K562 (cell line): ENCODE results near the gene RRM2. TPM values are rescaled to one million over a fixed set of nuclear protein-coding genes. Genes with fewer than 3 reads are reported as not detected.

Experiments used
- ATAC-seq: fragments of 200-7000 bp; cut with Tn5 transposase; 3 replicates; pipeline ENCODE4 v1.9.1; 2020; ENCODE audit warnings: moderate library complexity
- BruUV-seq: library from RNA; stranded (reverse); fragments of 400-500 nt; replicated peaks from 2 replicates; lab custom pipeline; 2021; lab: Mats Ljungman, UMichigan
- CTCF ChIA-PET: fragments of 300-600 bp; formaldehyde crosslinking; extraction: SDS; loops from one replicate; lab custom pipeline; 2021; ENCODE audit warnings: low intra/inter-chr PET ratio; lab: Yijun Ruan, JAX
- POLR2A ChIA-PET: fragments of 300-600, 350-650 bp; sonication (Branson Sonifier 250); formaldehyde crosslinking; extraction: SDS; loops from one replicate; lab custom pipeline; 2021; ENCODE audit warnings: antibody characterized with exemption, inconsistent platforms; lab: Yijun Ruan, JAX
- DNase-seq, 4 experiments: peaks; one replicate each; pipeline versions ENCODE4 v3.0.0 to v3.0.0-alpha.2; 2011 to 2018; ENCODE audit warnings: low spot score in 3 of 4, mixed read lengths in 3 of 4; ENCODE audit errors: extremely low read depth in 1 of 4
- FAIRE-seq: peaks from 2 replicates; lab custom pipeline; 2011; peaks lifted over from hg19 to GRCh38; lab: Jason Lieb, UNC
- H2AFZ ChIP-seq: 2 replicates; pipeline ENCODE4 v1.6.0; 2011; ENCODE audit warnings: low read depth, low read length, control low read depth, inconsistent platforms
- H3K27ac ChIP-seq: fragments of 200-600 bp; 3 replicates; pipeline ENCODE4 v1.8.0; 2011; ENCODE audit warnings: low read depth, mild to moderate bottlenecking, control low read depth, inconsistent platforms, low read length, moderate library complexity, mixed read lengths; ENCODE audit errors: extremely low read depth
- H3K27me3 ChIP-seq, 2 experiments: fragments of 300-600 bp in 1 of 2; 2 replicates in 1 of 2; 3 replicates in 1 of 2; pipeline versions ENCODE4 v1.6.0 to v1.8.0; 2011; ENCODE audit warnings: inconsistent platforms in 2 of 2, low read length in 2 of 2, mild to moderate bottlenecking in 1 of 2, mixed read lengths in 1 of 2, moderate library complexity in 1 of 2; ENCODE audit not compliant: control insufficient read depth in 2 of 2, insufficient read depth in 2 of 2
- H3K36me3 ChIP-seq: fragments of 300-600 bp; 3 replicates; pipeline ENCODE4 v1.8.0; 2011; ENCODE audit warnings: mild to moderate bottlenecking, low read length, inconsistent platforms; ENCODE audit not compliant: control insufficient read depth, insufficient read depth
- H3K4me1 ChIP-seq, 2 experiments: fragments of 200-600 bp in 1 of 2; replicated peaks in 1 of 2; 2 replicates in 1 of 2; 3 replicates in 1 of 2; pipeline versions ENCODE4 v1.5.1 to v1.8.0; 2011; ENCODE audit warnings: inconsistent platforms in 2 of 2, low read length in 2 of 2, mild to moderate bottlenecking in 1 of 2, mixed read lengths in 1 of 2, moderate library complexity in 1 of 2; ENCODE audit not compliant: control insufficient read depth in 2 of 2, insufficient read depth in 2 of 2
- H3K4me2 ChIP-seq: 2 replicates; pipeline ENCODE4 v1.6.1; 2011; ENCODE audit warnings: low read length, control low read depth, inconsistent platforms, mixed read lengths; ENCODE audit not compliant: insufficient read depth
- H3K4me3 ChIP-seq: fragments of 200-600 bp; sonication (generic), shearing (Covaris generic); 2 replicates; pipeline ENCODE4 v1.5.1; 2016; ENCODE audit warnings: control low read depth, inconsistent platforms
- H3K79me2 ChIP-seq: fragments of 200-600 bp; 3 replicates; pipeline ENCODE4 v1.8.0; 2011; ENCODE audit warnings: low read length, inconsistent platforms; ENCODE audit not compliant: control insufficient read depth, insufficient read depth
- H3K9ac ChIP-seq, 2 experiments: 2 replicates each; pipeline versions ENCODE4 v1.6.0 to v1.6.1; 2011; ENCODE audit warnings: low read depth in 2 of 2, low read length in 2 of 2, control low read depth in 1 of 2, inconsistent platforms in 1 of 2, mild to moderate bottlenecking in 1 of 2, mixed read lengths in 1 of 2; ENCODE audit not compliant: insufficient read depth in 1 of 2
- H3K9me1 ChIP-seq: one replicate; pipeline ENCODE4 v1.6.0; 2011; ENCODE audit warnings: inconsistent platforms, mild to moderate bottlenecking, low read length, moderate library complexity; ENCODE audit not compliant: control insufficient read depth, insufficient read depth
- H3K9me3 ChIP-seq: replicated peaks from 2 replicates; pipeline ENCODE4 v1.5.1; 2011; ENCODE audit warnings: low read depth, low read length, inconsistent platforms; ENCODE audit not compliant: control insufficient read depth, insufficient read depth
- H4K20me1 ChIP-seq: replicated peaks from 2 replicates; pipeline ENCODE4 v1.6.1; 2011; ENCODE audit warnings: low read length, inconsistent platforms, mixed read lengths; ENCODE audit not compliant: control insufficient read depth, insufficient read depth
- BCLAF1 ChIP-seq, 2 experiments: fragments of 450-650 bp in 1 of 2; IDR thresholded peaks; 2 replicates each; pipeline ENCODE4 v1.6.1; 2011 to 2017; ENCODE audit warnings: low read depth in 2 of 2, antibody characterized with exemption in 1 of 2, borderline replicate concordance in 1 of 2, low read length in 1 of 2, mild to moderate bottlenecking in 1 of 2, mixed read lengths in 1 of 2; ENCODE audit not compliant: control insufficient read depth in 1 of 2
- ETV6 ChIP-seq, 3 experiments: fragments of 150-350 bp in 1 of 3; sonication (generic) in 1 of 3; formaldehyde crosslinking in 1 of 3; IDR thresholded peaks; 2 replicates each; pipeline versions ENCODE4 v1.6.1 to v1.8.0; 2014 to 2022; ENCODE audit warnings: borderline replicate concordance in 2 of 3, low read depth in 2 of 3, antibody characterized with exemption in 1 of 3, low read length in 1 of 3, mild to moderate bottlenecking in 1 of 3, missing genetic modification reagents in 1 of 3
- PCBP1 ChIP-seq: fragments of 200-400 bp; formaldehyde crosslinking; IDR thresholded peaks from 2 replicates; pipeline ENCODE4 v1.6.1; 2018; ENCODE audit warnings: mild to moderate bottlenecking, low read depth, low read length; ENCODE audit not compliant: poor library complexity, severe bottlenecking
- TFAP4 ChIP-seq: sonication (generic); formaldehyde crosslinking; IDR thresholded peaks from 2 replicates; pipeline ENCODE4 v1.8.0; 2022; ENCODE audit warnings: missing genetic modification reagents, mild to moderate bottlenecking, moderate library complexity, borderline replicate concordance
- TGIF2 ChIP-seq: sonication (generic); formaldehyde crosslinking; IDR thresholded peaks from 2 replicates; pipeline ENCODE4 v1.8.1; 2022; ENCODE audit warnings: mild to moderate bottlenecking, missing genetic modification reagents, moderate library complexity
- WGBS: fragments of 100-300 bp; shearing (Covaris generic); methylation state at CpG from one replicate; pipeline ENCODE4 v1.1.6; 2016; ENCODE audit warnings: low coverage, mixed read lengths; ENCODE audit not compliant: insufficient coverage; ENCODE audit errors: missing lambda C conversion rate; 5-methylcytosine and 5-hydroxymethylcytosine counted together
- in situ Hi-C: fragments of 300-500 bp; cut with MboI; formaldehyde crosslinking; loops from 4 replicates; pipeline ENCODE4 v1.15.0; 2018; ENCODE audit warnings: inconsistent platforms, mixed read lengths
- intact Hi-C: fragments of 100-400 bp; cut with micrococcal nuclease; formaldehyde crosslinking; loops from 2 replicates; pipeline ENCODE4 v1.14.2; 2022
- polyA plus RNA-seq, 8 experiments: library from polyadenylated mRNA; depleted of rRNA in 4 of 8; stranded (reverse) in 5 of 8; unstranded in 3 of 8; fragments of >200 nt; fragmentation: Nextera tagmentation in 2 of 8; fragmentation: Illumina TruSeq in 1 of 8; extraction: Ambion mirVana in 2 of 8; extraction: Trizol in 1 of 8; gene quantifications; 2 replicates each; pipeline versions ENCODE4 v1.2.1 to v1.2.3, GENCODE V29; 2011 to 2014; ENCODE audit warnings: inconsistent platforms in 1 of 8, missing spikeins in 1 of 8
- total RNA-seq, 7 experiments: library from RNA; depleted of rRNA in 6 of 7; stranded (reverse); fragments of >200 nt in 6 of 7; fragmentation: Illumina TruSeq in 2 of 7; extraction: Trizol in 2 of 7; gene quantifications; 2 replicates each; pipeline versions ENCODE4 v1.2.1 to v1.2.3, GENCODE V29; 2011 to 2021; ENCODE audit warnings: low replicate concordance in 1 of 7

Gene RRM2
- total and polyA plus RNA-seq, 9 of the 15 experiments (the other 6 are each of a cell fraction or from before 2014, with no cell fraction given), result 50.1 to 244 (median 128) TPM

GRCh38 chr2:10159086-10159485, 36.5 kb downstream of the RRM2 start:
- ChIA-PET POLR2A (interaction anchor here (0.7 to 1.8 kb wide), 3 partner anchors 12 to 970 kb away, joined by 3 to 4 read pairs (median 4); no protein-coding TSS in a partner anchor), CTCF (no interaction called here)
- BruUV-seq, result no TSS peak

More at GRCh38 chr2:10159086-10159485, 36.5 kb downstream of the RRM2 start:
- H3K27me3 ChIP-seq, result no peaks in the 10 kb centered on the region
- no peak overlapping the region for H2AFZ ChIP-seq
- TF ChIP-seq TFAP4 (CRISPR knock-in tag), result no peak
- no peak for TF ChIP-seq PCBP1
- TF ChIP-seq BCLAF1 (IDR thresholded peaks at IDR 0.05; ENCODE audit: borderline replicate concordance in 1 of 2, control insufficient read depth in 1 of 2, low read depth in 2 of 2, low read length in 1 of 2), result no peak
- TF ChIP-seq TGIF2 (CRISPR knock-in tag), result no peak
- no peak for TF ChIP-seq ETV6 (IDR thresholded peaks at IDR 0.05; ENCODE audit: borderline replicate concordance in 1 of 2, low read depth in 2 of 2, low read length in 1 of 2)
- TF ChIP-seq ETV6 (CRISPR knock-in tag; IDR thresholded peaks at IDR 0.05; ENCODE audit: borderline replicate concordance), result no peak
- H3K36me3 ChIP-seq, result peaks cover 34% of the 10 kb centered on the region; the same call in 2 of the 3 replicates
- DNase-seq (peak in 1 of 4 experiments; percentile 14), FAIRE-seq (no peak), ATAC-seq (no peak)
- WGBS, result 88% methylated on average over 6 of the region's 6 CpGs
- H3K79me2 ChIP-seq, result no peaks in the 10 kb centered on the region
- intact Hi-C loops (no loop called here), in situ Hi-C loops (no loop called here)
- H3K9ac ChIP-seq, result no peak overlapping the region
- no peaks in the 10 kb centered on the region for H3K9me1 ChIP-seq
- no peak overlapping the region for H3K4me3 ChIP-seq
- H3K9me3 ChIP-seq, result no peaks in the 10 kb centered on the region
- H3K4me2 ChIP-seq, result no peak overlapping the region
- peaks cover 0 to 20% of the 10 kb centered on the region in 2 experiments; a peak in 1 of 5 replicates for H3K4me1 ChIP-seq
- H3K27ac ChIP-seq, result no peak overlapping the region
- no peaks in the 10 kb centered on the region for H4K20me1 ChIP-seq
